Peyer's patch (tissue), 4 donors: ENCODE data around the gene SCP2. TPM values are rescaled to one million over a fixed set of nuclear protein-coding genes. Genes with fewer than 3 reads are reported as not detected.

ENCODE experiments used
- DNase-seq, 3 donors: peaks; one replicate each; pipeline ENCODE4 v3.0.0-alpha.2; 2017 to 2019
- H3K27ac ChIP-seq, 4 donors: fragments of 200-600 bp; sonication (generic); one replicate each; pipeline ENCODE4 v1.5.1; 2016 to 2019
- H3K27me3 ChIP-seq, 2 donors: fragments of 200-600 bp; sonication (generic); one replicate each; pipeline ENCODE4 v1.5.1; 2019
- H3K36me3 ChIP-seq, 3 donors: fragments of 200-600 bp; sonication (generic); one replicate each; pipeline ENCODE4 v1.5.1; 2016 to 2019
- H3K4me1 ChIP-seq, 4 donors: fragments of 200-600 bp; sonication (generic); one replicate each; pipeline ENCODE4 v1.5.1; 2016 to 2019
- H3K4me3 ChIP-seq, 4 donors: fragments of 200-600 bp; sonication (generic); 1 replicate in 3 of 4; 2 replicates in 1 of 4; pipeline ENCODE4 v1.5.1; 2016 to 2019; ENCODE audit warnings: mild to moderate bottlenecking in 1 of 4
- H3K9me3 ChIP-seq, 4 donors: fragments of 200-600 bp; sonication (generic); one replicate each; pipeline ENCODE4 v1.5.1; 2016 to 2019; ENCODE audit warnings: mild to moderate bottlenecking in 1 of 4
- POLR2A ChIP-seq, 2 donors: fragments of 450-650 bp; IDR thresholded peaks; one replicate each; pipeline ENCODE4 v1.5.1; 2017; ENCODE audit warnings: antibody characterized with exemption in 2 of 2, mild to moderate bottlenecking in 2 of 2, moderate library complexity in 2 of 2
- small RNA-seq, 2 donors: library from RNA; depleted of rRNA; stranded (forward); fragments of <200 nt; gene quantifications; one replicate each; pipeline ENCODE3, GENCODE V24; 2016
- total RNA-seq, 4 donors: library from RNA; depleted of rRNA; stranded (reverse); fragments of >200 nt; gene quantifications; one replicate each; pipeline ENCODE4 v1.1.0, GENCODE V29; 2016
- TF ChIP-seq, protein P1 (sequence below), 6 experiments: fragments of 450-650 bp in 4 of 6; fragments of 200-600 bp in 2 of 6; sonication (generic) in 1 of 6; IDR thresholded peaks; one replicate each; pipeline ENCODE4 v1.5.1; 2017 to 2019; ENCODE audit warnings: antibody characterized with exemption in 6 of 6, mild to moderate bottlenecking in 3 of 6, moderate library complexity in 1 of 6

Gene SCP2
- total RNA-seq, 4 donors from 2014 or later = 161 to 402 (median 219) TPM

DNA sequence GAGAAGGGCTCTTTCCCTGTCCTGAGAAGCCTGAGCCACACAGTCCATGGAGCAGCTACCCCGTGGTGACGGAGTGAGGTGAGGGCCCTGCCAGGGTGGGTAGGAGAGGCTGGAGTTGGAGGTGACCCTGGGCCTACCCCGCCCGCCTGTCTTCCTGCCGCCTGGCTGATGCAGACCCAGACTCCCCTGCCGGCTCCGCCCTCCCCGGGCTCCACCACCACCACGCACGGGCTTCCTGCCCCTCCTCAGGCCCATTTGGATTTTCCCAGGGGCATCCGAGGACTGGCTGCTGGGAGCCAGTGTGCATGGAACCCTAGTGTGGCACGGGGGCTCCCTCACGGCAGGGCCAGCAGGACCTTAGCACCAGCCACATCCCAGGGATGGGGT, 167.4 kb downstream of the SCP2 start:
- H3K4me1 ChIP-seq = peaks cover 0 to 12% (median 0%) of the 10 kb centered on the region in 4 donors

More for the DNA sequence above, 167.4 kb downstream of the SCP2 start:
- H3K27ac ChIP-seq = no peak overlapping the region
- H3K27me3 ChIP-seq = no peaks in the 10 kb centered on the region
- H3K4me3 ChIP-seq = no peak overlapping the region
- H3K9me3 ChIP-seq = no peaks in the 10 kb centered on the region
- no peak for DNase-seq
- no peak for TF ChIP-seq POLR2A (IDR thresholded peaks at IDR 0.05)
- TF ChIP-seq, protein P1, sequence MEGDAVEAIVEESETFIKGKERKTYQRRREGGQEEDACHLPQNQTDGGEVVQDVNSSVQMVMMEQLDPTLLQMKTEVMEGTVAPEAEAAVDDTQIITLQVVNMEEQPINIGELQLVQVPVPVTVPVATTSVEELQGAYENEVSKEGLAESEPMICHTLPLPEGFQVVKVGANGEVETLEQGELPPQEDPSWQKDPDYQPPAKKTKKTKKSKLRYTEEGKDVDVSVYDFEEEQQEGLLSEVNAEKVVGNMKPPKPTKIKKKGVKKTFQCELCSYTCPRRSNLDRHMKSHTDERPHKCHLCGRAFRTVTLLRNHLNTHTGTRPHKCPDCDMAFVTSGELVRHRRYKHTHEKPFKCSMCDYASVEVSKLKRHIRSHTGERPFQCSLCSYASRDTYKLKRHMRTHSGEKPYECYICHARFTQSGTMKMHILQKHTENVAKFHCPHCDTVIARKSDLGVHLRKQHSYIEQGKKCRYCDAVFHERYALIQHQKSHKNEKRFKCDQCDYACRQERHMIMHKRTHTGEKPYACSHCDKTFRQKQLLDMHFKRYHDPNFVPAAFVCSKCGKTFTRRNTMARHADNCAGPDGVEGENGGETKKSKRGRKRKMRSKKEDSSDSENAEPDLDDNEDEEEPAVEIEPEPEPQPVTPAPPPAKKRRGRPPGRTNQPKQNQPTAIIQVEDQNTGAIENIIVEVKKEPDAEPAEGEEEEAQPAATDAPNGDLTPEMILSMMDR (IDR thresholded peaks at IDR 0.05) = no peak
- H3K36me3 ChIP-seq = no peaks in the 10 kb centered on the region

Small RNAs within 50 kb of the gene (small RNA-seq; reads per million reads assigned to genes)
- gene AC099677.1 = 0 reads per million in 2 donors
- 0 reads per million in 2 donors for gene AC099677.2
- 0 reads per million in 2 donors for gene HIGD1AP11
- gene MIR1273F = 0 reads per million in 2 donors
- 0 reads per million in 2 donors for gene MIR1273G
- gene MIR5095 = 0 reads per million in 2 donors

Other genes with a start within 250 kb of the SCP2 start
- 10 to 100 TPM in 1 of 4 donors, 1 to 10 TPM in 3; 5.9 to 17.0 (median 9.4) TPM for gene COA7, start 228.9 kb upstream of the SCP2 start, total RNA-seq
- 10 to 100 TPM; 21.4 to 36.3 (median 27.8) TPM for gene ZYG11B, start 200.8 kb upstream of the SCP2 start, total RNA-seq
- gene ZYG11A, start 84.5 kb upstream of the SCP2 start, total RNA-seq = not detected
- 100 to 1,000 TPM; 191 to 421 (median 263) TPM for gene ECHDC2, start 5.5 kb upstream of the SCP2 start, total RNA-seq
- gene PODN, start 134.9 kb downstream of the SCP2 start, total RNA-seq = 10 to 100 TPM in 3 of 4 donors, 1 to 10 TPM in 1; 7.0 to 32.2 (median 17.0) TPM
- gene SLC1A7, start 215.4 kb downstream of the SCP2 start, total RNA-seq = 10 to 100 TPM in 1 of 4 donors, 1 to 10 TPM in 2, not detected in 1; 4.7 to 12.8 (median 9.4) TPM